Measurements from ENCODE around the gene KCNT2. TPM values are rescaled to one million over a fixed set of nuclear protein-coding genes. Genes with fewer than 3 reads are reported as not detected.

KCNT2 gene
- total RNA-seq, 1 donor from 2014 or later = 29.8 TPM

- Histone ChIP-seq H3K79me2 (ENCODE audit: low read depth) (peaks cover 92% of the 10 kb centered on the region), H4K20me1 (ENCODE audit: low read depth) (peaks cover 3% of the 10 kb centered on the region), H3K4me1 (peaks cover 19% of the 10 kb centered on the region), H3K27ac (no peak overlapping the region), H3K9me3 (ENCODE audit: low read depth) (no peaks in the 10 kb centered on the region), H3K27me3 (no peaks in the 10 kb centered on the region), H3K36me3 (peaks cover 3% of the 10 kb centered on the region), H3F3A (ENCODE audit: low read depth) (peaks cover 12% of the 10 kb centered on the region), H3K4me3 (no peak overlapping the region), H3K9ac (no peak overlapping the region), H3K4me2 (no peak overlapping the region), H2AFZ (replicated peaks) (no peak overlapping the region)
- H3K9me3 Mint-ChIP-seq = no peaks in the 10 kb centered on the region
- H3K27me3 Mint-ChIP-seq (ENCODE audit: insufficient read depth, low read depth) = no peaks in the 10 kb centered on the region
- H3K4me3 Mint-ChIP-seq = no peak overlapping the region
- no peak for DNase-seq (ENCODE audit: low spot score)
- peaks cover 7% of the 10 kb centered on the region for H3K4me1 Mint-ChIP-seq
- peaks cover 14% of the 10 kb centered on the region for H3K36me3 Mint-ChIP-seq
- no peak overlapping the region for H3K27ac Mint-ChIP-seq
- TF ChIP-seq CTCF (IDR thresholded peaks at IDR 0.05) (no peak), EZH2 (IDR thresholded peaks at IDR 0.05) (no peak), EZH2phosphoT487 (IDR thresholded peaks at IDR 0.05) (no peak)
Observed at GRCh38 chr1:196603651-196604050, 4.6 kb downstream of the KCNT2 start.

GRCh38 chr1:196598942-196599748, 9.1 kb downstream of the KCNT2 start:
- Histone ChIP-seq H3K79me2 (ENCODE audit: low read depth) (peaks cover 87% of the 10 kb centered on the region), H3K9me3 (ENCODE audit: low read depth) (no peaks in the 10 kb centered on the region), H3K4me1 (no peaks in the 10 kb centered on the region), H4K20me1 (ENCODE audit: low read depth) (peaks cover 7% of the 10 kb centered on the region), H2AFZ (replicated peaks) (no peak overlapping the region), H3K36me3 (peaks cover 3% of the 10 kb centered on the region), H3F3A (ENCODE audit: low read depth) (no peaks in the 10 kb centered on the region), H3K27ac (no peak overlapping the region), H3K9ac (no peak overlapping the region), H3K4me2 (no peak overlapping the region), H3K27me3 (no peaks in the 10 kb centered on the region), H3K4me3 (no peak overlapping the region)
- H3K27ac Mint-ChIP-seq = no peak overlapping the region
- no peak for DNase-seq (ENCODE audit: low spot score)
- H3K27me3 Mint-ChIP-seq (ENCODE audit: insufficient read depth, low read depth) = no peaks in the 10 kb centered on the region
- H3K9me3 Mint-ChIP-seq = no peaks in the 10 kb centered on the region
- H3K4me3 Mint-ChIP-seq = no peak overlapping the region
- no peak for TF ChIP-seq CTCF (IDR thresholded peaks at IDR 0.05)
- TF ChIP-seq EZH2phosphoT487 (IDR thresholded peaks at IDR 0.05) = no peak
- TF ChIP-seq EZH2 (IDR thresholded peaks at IDR 0.05) = no peak
- H3K4me1 Mint-ChIP-seq = no peaks in the 10 kb centered on the region
- H3K36me3 Mint-ChIP-seq = peaks cover 16% of the 10 kb centered on the region

- Histone ChIP-seq H3K36me3 (no peaks in the 10 kb centered on the region), H3K9ac (no peak overlapping the region), H3K27ac (no peak overlapping the region), H3K79me2 (ENCODE audit: low read depth) (peaks cover 75% of the 10 kb centered on the region), H3F3A (ENCODE audit: low read depth) (no peaks in the 10 kb centered on the region), H3K4me2 (no peak overlapping the region), H4K20me1 (ENCODE audit: low read depth) (peaks cover 17% of the 10 kb centered on the region), H3K27me3 (no peaks in the 10 kb centered on the region), H2AFZ (replicated peaks) (no peak overlapping the region), H3K4me3 (no peak overlapping the region), H3K9me3 (ENCODE audit: low read depth) (no peaks in the 10 kb centered on the region), H3K4me1 (peaks cover 4% of the 10 kb centered on the region)
- H3K36me3 Mint-ChIP-seq = peaks cover 5% of the 10 kb centered on the region
- no peak for DNase-seq (ENCODE audit: low spot score)
- no peak for TF ChIP-seq EZH2phosphoT487 (IDR thresholded peaks at IDR 0.05)
- TF ChIP-seq CTCF (IDR thresholded peaks at IDR 0.05) = no peak
- TF ChIP-seq EZH2 (IDR thresholded peaks at IDR 0.05) = no peak
- no peaks in the 10 kb centered on the region for H3K9me3 Mint-ChIP-seq
- H3K27ac Mint-ChIP-seq = no peak overlapping the region
- H3K4me3 Mint-ChIP-seq = no peak overlapping the region
- no peaks in the 10 kb centered on the region for H3K4me1 Mint-ChIP-seq
- H3K27me3 Mint-ChIP-seq (ENCODE audit: insufficient read depth, low read depth) = no peaks in the 10 kb centered on the region
Observed at GRCh38 chr1:196594700-196595099, 13.5 kb downstream of the KCNT2 start.

All from neural progenitor cell (in vitro differentiated cells).